HL-60 (cell line): ENCODE data around the gene MAP3K2.

Experiments used
- DNase-seq, 2 experiments: peaks; one replicate each; pipeline ENCODE4 v3.0.0-alpha.2; 2010 to 2020; ENCODE audit warnings: low read depth in 1 of 2, low spot score in 1 of 2
- H3K27ac ChIP-seq: fragments of 250-450 bp; sonication (Bioruptor Pico); replicated peaks from 2 replicates; pipeline ENCODE4 v1.5.1; 2020; ENCODE audit warnings: mild to moderate bottlenecking, moderate library complexity
- H3K27me3 ChIP-seq: fragments of 250-450 bp; sonication (Bioruptor Pico); 2 replicates; pipeline ENCODE4 v1.5.1; 2021; ENCODE audit warnings: mild to moderate bottlenecking, moderate library complexity; ENCODE audit not compliant: insufficient read depth, poor library complexity, severe bottlenecking
- H3K4me3 ChIP-seq: replicated peaks from 2 replicates; pipeline ENCODE4 v1.5.1; 2011; ENCODE audit warnings: mild to moderate bottlenecking, control low read depth, low read length; ENCODE audit not compliant: insufficient read depth
- CTCF ChIP-seq: IDR thresholded peaks from one replicate; pipeline ENCODE4 v1.5.1; 2011; ENCODE audit warnings: low read length, control low read depth, inconsistent platforms; ENCODE audit not compliant: insufficient read depth
- GABPA ChIP-seq: IDR thresholded peaks from 2 replicates; pipeline ENCODE4 v1.6.1; 2012; ENCODE audit warnings: low read depth
- POLR2AphosphoS5 ChIP-seq: IDR thresholded peaks from 2 replicates; pipeline ENCODE4 v1.6.1; 2012; ENCODE audit warnings: low read depth
- REST ChIP-seq: IDR thresholded peaks from 2 replicates; pipeline ENCODE4 v1.6.1; 2012; ENCODE audit warnings: low read depth; ENCODE audit not compliant: insufficient replicate concordance
- SPI1 ChIP-seq: IDR thresholded peaks from 2 replicates; pipeline ENCODE4 v1.6.1; 2012; ENCODE audit warnings: low read depth, mild to moderate bottlenecking, borderline replicate concordance

Gene MAP3K2

GRCh38 chr2:127283275-127283674 is 104.5 kb downstream of the MAP3K2 start:
- no peak for TF ChIP-seq CTCF
- no peak for TF ChIP-seq GABPA
- TF ChIP-seq POLR2AphosphoS5 = no peak
- TF ChIP-seq SPI1 = no peak
- TF ChIP-seq REST = no peak
- H3K27me3 ChIP-seq = no peaks in the 10 kb centered on the region
- no peak for DNase-seq
- H3K4me3 ChIP-seq = no peak overlapping the region
- H3K27ac ChIP-seq = no peak overlapping the region

GRCh38 chr2:127280693-127281092 is 107.1 kb downstream of the MAP3K2 start:
- no peaks in the 10 kb centered on the region for H3K27me3 ChIP-seq
- no peak for TF ChIP-seq GABPA
- no peak overlapping the region for H3K27ac ChIP-seq
- H3K4me3 ChIP-seq = no peak overlapping the region
- no peak for DNase-seq

GRCh38 chr2:127279781-127280180 is 108.0 kb downstream of the MAP3K2 start:
- no peak for DNase-seq
- no peak for TF ChIP-seq REST
- TF ChIP-seq CTCF = no peak
- TF ChIP-seq POLR2AphosphoS5 = no peak
- TF ChIP-seq SPI1 = no peak
- no peak for TF ChIP-seq GABPA
- H3K27ac ChIP-seq = no peak overlapping the region
- no peak overlapping the region for H3K4me3 ChIP-seq
- H3K27me3 ChIP-seq = no peaks in the 10 kb centered on the region

- no peak overlapping the region for H3K4me3 ChIP-seq
- TF ChIP-seq POLR2AphosphoS5 (no peak), GABPA (no peak), CTCF (no peak), SPI1 (no peak), REST (no peak)
- no peak for DNase-seq
- H3K27me3 ChIP-seq = no peaks in the 10 kb centered on the region
- H3K27ac ChIP-seq = no peak overlapping the region
Measured at GRCh38 chr2:127278959-127279358, 108.8 kb downstream of the MAP3K2 start.
